Fibroblast of lung (primary cell): ENCODE results near the gene SLC24A1. TPM values are rescaled to one million over a fixed set of nuclear protein-coding genes. Genes with fewer than 3 reads are reported as not detected.
A peak's percentile ranks its signal among the peaks of the same experiment; 100 is the strongest.

Source experiments
- DNase-seq, 2 donors: peaks; one replicate each; pipeline versions ENCODE4 v3.0.0 to v3.0.0-alpha.2; 2010; ENCODE audit warnings: low read depth in 2 of 2
- H2AFZ ChIP-seq: 2 replicates; pipeline ENCODE4 v1.5.1; 2012; ENCODE audit warnings: low read length, control low read depth, inconsistent platforms
- H3K27ac ChIP-seq: 2 replicates; pipeline ENCODE4 v1.5.1; 2011; ENCODE audit warnings: low read length, control low read depth; ENCODE audit not compliant: insufficient read depth
- H3K27me3 ChIP-seq: 2 replicates; pipeline ENCODE4 v1.5.1; 2011; ENCODE audit warnings: mild to moderate bottlenecking, low read length; ENCODE audit not compliant: control insufficient read depth, insufficient read depth
- H3K36me3 ChIP-seq: 2 replicates; pipeline ENCODE4 v1.5.1; 2011; ENCODE audit warnings: low read length; ENCODE audit not compliant: control insufficient read depth, insufficient read depth
- H3K4me1 ChIP-seq: 2 replicates; pipeline ENCODE4 v1.5.1; 2011; ENCODE audit warnings: low read length; ENCODE audit not compliant: control insufficient read depth, insufficient read depth; ENCODE audit errors: extremely low read depth
- H3K4me2 ChIP-seq: 2 replicates; pipeline ENCODE4 v1.5.1; 2011; ENCODE audit warnings: low read length, control low read depth; ENCODE audit not compliant: insufficient read depth; ENCODE audit errors: extremely low read depth
- H3K4me3 ChIP-seq, 4 experiments: fragments of 200-600 bp in 1 of 4; sonication (generic) in 1 of 4; replicated peaks in 1 of 4; 2 replicates each; pipeline ENCODE4 v1.5.1; 2011 to 2016; ENCODE audit warnings: low read length in 4 of 4, low read depth in 3 of 4, mild to moderate bottlenecking in 3 of 4, control low read depth in 2 of 4, inconsistent platforms in 1 of 4, mixed read lengths in 1 of 4; ENCODE audit not compliant: insufficient read depth in 1 of 4; ENCODE audit errors: control extremely low read depth in 1 of 4
- H3K79me2 ChIP-seq: 2 replicates; pipeline ENCODE4 v1.5.1; 2012; ENCODE audit warnings: mild to moderate bottlenecking, low read length, inconsistent platforms; ENCODE audit not compliant: control insufficient read depth, insufficient read depth
- H3K9ac ChIP-seq: 2 replicates; pipeline ENCODE4 v1.5.1; 2011; ENCODE audit warnings: mild to moderate bottlenecking, low read length, control low read depth; ENCODE audit not compliant: insufficient read depth
- H3K9me3 ChIP-seq: 2 replicates; pipeline ENCODE4 v1.5.1; 2012; ENCODE audit warnings: low read depth, low read length; ENCODE audit not compliant: control insufficient read depth, insufficient read depth
- H4K20me1 ChIP-seq: 2 replicates; pipeline ENCODE4 v1.5.1; 2011; ENCODE audit warnings: low read length; ENCODE audit not compliant: control insufficient read depth, insufficient read depth; ENCODE audit errors: extremely low read depth
- EZH2 ChIP-seq: IDR thresholded peaks from 2 replicates; pipeline ENCODE4 v1.5.1; 2012; ENCODE audit warnings: low read length, control low read depth, mild to moderate bottlenecking; ENCODE audit errors: missing control alignments
- polyA plus RNA-seq, 2 donors: library from polyadenylated mRNA; depleted of rRNA in 1 of 2; stranded (reverse) in 1 of 2; unstranded in 1 of 2; fragments of >200 nt; gene quantifications; 2 replicates each; pipeline ENCODE4 v1.2.1, GENCODE V29; 2011 to 2012; ENCODE audit warnings: missing spikeins in 1 of 2
- total RNA-seq: library from RNA; depleted of rRNA; stranded (reverse); fragments of >200 nt; gene quantifications from 2 replicates; pipeline ENCODE4 v1.2.1, GENCODE V29; 2014
- TF ChIP-seq, protein P1 (sequence below), 2 donors: IDR thresholded peaks in 1 of 2; conservative IDR thresholded peaks in 1 of 2; 1 replicate in 1 of 2; 2 replicates in 1 of 2; pipeline ENCODE4 v1.5.1; 2011 to 2012; ENCODE audit warnings: low read length in 2 of 2, control low read depth in 1 of 2, inconsistent platforms in 1 of 2, low read depth in 1 of 2, mild to moderate bottlenecking in 1 of 2

Gene SLC24A1
- total and polyA plus RNA-seq, 2 donors (not counting 1 experiment from before 2014, with no cell fraction given) = 4.5 to 7.9 TPM

- Histone ChIP-seq H3K79me2 (no peaks in the 10 kb centered on the region), H3K9ac (no peak overlapping the region), H3K4me1 (no peaks in the 10 kb centered on the region), H3K9me3 (no peaks in the 10 kb centered on the region), H3K36me3 (no peaks in the 10 kb centered on the region), H3K27me3 (no peaks in the 10 kb centered on the region), H2AFZ (no peak overlapping the region), H3K4me3 (no peak overlapping the region), H3K4me2 (no peak overlapping the region), H3K27ac (no peak overlapping the region), H4K20me1 (no peaks in the 10 kb centered on the region)
- no peak for DNase-seq
- TF ChIP-seq EZH2 = no peak
- TF ChIP-seq, protein P1, sequence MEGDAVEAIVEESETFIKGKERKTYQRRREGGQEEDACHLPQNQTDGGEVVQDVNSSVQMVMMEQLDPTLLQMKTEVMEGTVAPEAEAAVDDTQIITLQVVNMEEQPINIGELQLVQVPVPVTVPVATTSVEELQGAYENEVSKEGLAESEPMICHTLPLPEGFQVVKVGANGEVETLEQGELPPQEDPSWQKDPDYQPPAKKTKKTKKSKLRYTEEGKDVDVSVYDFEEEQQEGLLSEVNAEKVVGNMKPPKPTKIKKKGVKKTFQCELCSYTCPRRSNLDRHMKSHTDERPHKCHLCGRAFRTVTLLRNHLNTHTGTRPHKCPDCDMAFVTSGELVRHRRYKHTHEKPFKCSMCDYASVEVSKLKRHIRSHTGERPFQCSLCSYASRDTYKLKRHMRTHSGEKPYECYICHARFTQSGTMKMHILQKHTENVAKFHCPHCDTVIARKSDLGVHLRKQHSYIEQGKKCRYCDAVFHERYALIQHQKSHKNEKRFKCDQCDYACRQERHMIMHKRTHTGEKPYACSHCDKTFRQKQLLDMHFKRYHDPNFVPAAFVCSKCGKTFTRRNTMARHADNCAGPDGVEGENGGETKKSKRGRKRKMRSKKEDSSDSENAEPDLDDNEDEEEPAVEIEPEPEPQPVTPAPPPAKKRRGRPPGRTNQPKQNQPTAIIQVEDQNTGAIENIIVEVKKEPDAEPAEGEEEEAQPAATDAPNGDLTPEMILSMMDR (conservative IDR thresholded peaks at IDR 0.05 in 1 of 2, IDR thresholded peaks at IDR 0.05 in 1 of 2; ENCODE audit: low read depth in 1 of 2, low read length in 2 of 2) = no peak
Measured at GRCh38 chr15:65639509-65639908, 17.8 kb downstream of the SLC24A1 start.

- Histone ChIP-seq H3K27ac (no peak overlapping the region), H3K4me3 (no peak overlapping the region), H3K9ac (no peak overlapping the region), H2AFZ (no peak overlapping the region), H3K79me2 (no peaks in the 10 kb centered on the region), H4K20me1 (no peaks in the 10 kb centered on the region), H3K4me1 (no peaks in the 10 kb centered on the region), H3K27me3 (no peaks in the 10 kb centered on the region), H3K4me2 (no peak overlapping the region), H3K36me3 (no peaks in the 10 kb centered on the region), H3K9me3 (no peaks in the 10 kb centered on the region)
- no peak for TF ChIP-seq EZH2
- TF ChIP-seq, protein P1 (conservative IDR thresholded peaks at IDR 0.05 in 1 of 2, IDR thresholded peaks at IDR 0.05 in 1 of 2; ENCODE audit: low read depth in 1 of 2, low read length in 2 of 2) = no peak
- DNase-seq = peak in 1 of 2 donors; percentile 17
Measured at GRCh38 chr15:65641768-65642475, 20.2 kb downstream of the SLC24A1 start.

DNA sequence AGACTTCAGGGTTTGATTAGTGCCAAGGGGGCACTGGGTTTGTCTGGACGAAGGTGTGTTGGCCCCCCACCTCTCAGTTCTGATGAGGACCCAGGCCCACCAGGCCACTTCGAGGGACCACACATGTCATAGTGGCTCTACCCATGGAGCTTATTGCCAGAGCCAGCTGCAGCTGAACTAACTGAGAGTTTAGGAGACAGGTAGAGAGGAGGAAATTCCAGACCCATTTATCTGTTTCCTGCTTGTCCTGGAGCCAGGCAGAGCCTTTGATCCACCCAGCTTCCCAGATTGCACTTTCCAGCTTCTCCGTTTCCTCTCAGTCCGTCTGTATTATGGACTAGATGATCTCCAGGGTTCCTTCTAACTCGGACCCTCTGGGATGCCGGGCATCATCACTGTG is 20.9 kb downstream of the SLC24A1 start:
- no peaks in the 10 kb centered on the region for H3K27me3 ChIP-seq
- no peak overlapping the region for H3K4me2 ChIP-seq
- no peaks in the 10 kb centered on the region for H3K36me3 ChIP-seq
- DNase-seq = no peak
- no peak overlapping the region for H3K4me3 ChIP-seq
- H3K9me3 ChIP-seq = no peaks in the 10 kb centered on the region
- H3K4me1 ChIP-seq = no peaks in the 10 kb centered on the region
- H3K27ac ChIP-seq = no peak overlapping the region
- no peaks in the 10 kb centered on the region for H4K20me1 ChIP-seq
- H3K9ac ChIP-seq = no peak overlapping the region
- no peak overlapping the region for H2AFZ ChIP-seq
- TF ChIP-seq, protein P1 (conservative IDR thresholded peaks at IDR 0.05 in 1 of 2, IDR thresholded peaks at IDR 0.05 in 1 of 2; ENCODE audit: low read depth in 1 of 2, low read length in 2 of 2) = no peak
- no peak for TF ChIP-seq EZH2
- H3K79me2 ChIP-seq = no peaks in the 10 kb centered on the region
